IMR-90 (cell line): Measurements from ENCODE around the gene METTL14. TPM values are rescaled to one million over a fixed set of nuclear protein-coding genes. Genes with fewer than 3 reads are reported as not detected.

Source experiments
- ATAC-seq: fragments of 200-7000 bp; cut with Tn5 transposase; 2 replicates; pipeline ENCODE4 v1.9.1; 2020; ENCODE audit warnings: low read depth, mild to moderate bottlenecking, moderate library complexity
- BruUV-seq: library from RNA; stranded (reverse); fragments of 400-500 nt; replicated peaks from 2 replicates; lab custom pipeline; 2021; lab: Mats Ljungman, UMichigan
- CTCF ChIA-PET: fragments of 300-600 bp; formaldehyde crosslinking; extraction: SDS; loops from one replicate; lab custom pipeline; 2021; ENCODE audit warnings: antibody characterized with exemption; lab: Yijun Ruan, JAX
- POLR2A ChIA-PET: fragments of 300-600 bp; sonication (Branson Sonifier 250); formaldehyde crosslinking; loops from one replicate; lab custom pipeline; 2022; ENCODE audit warnings: antibody characterized with exemption; ENCODE audit not compliant: unreplicated experiment; lab: Charles Lee
- DNase-seq: peaks from one replicate; pipeline ENCODE4 v3.0.0; 2013
- H2AFZ ChIP-seq: replicated peaks from 2 replicates; pipeline ENCODE3; 2013; ENCODE audit warnings: low read length, mild to moderate bottlenecking; ENCODE audit not compliant: poor library complexity
- H2AK5ac ChIP-seq: 2 replicates; pipeline ENCODE4 v1.6.1; 2013; ENCODE audit warnings: low read depth, low read length, inconsistent platforms
- H2AK9ac ChIP-seq: replicated peaks from 2 replicates; pipeline ENCODE3; 2013; ENCODE audit warnings: mild to moderate bottlenecking, low read depth, low read length, moderate library complexity; ENCODE audit not compliant: poor library complexity
- H2BK120ac ChIP-seq: 2 replicates; pipeline ENCODE4 v1.6.1; 2013; ENCODE audit warnings: low read depth, low read length, inconsistent platforms
- H2BK15ac ChIP-seq: 3 replicates; pipeline ENCODE4 v1.6.1; 2013; ENCODE audit warnings: low read depth, low read length, inconsistent platforms
- H2BK20ac ChIP-seq: 2 replicates; pipeline ENCODE4 v1.6.1; 2013; ENCODE audit warnings: low read depth, mild to moderate bottlenecking, inconsistent platforms, low read length, moderate library complexity
- H2BK5ac ChIP-seq: 2 replicates; pipeline ENCODE4 v1.6.1; 2013; ENCODE audit warnings: mild to moderate bottlenecking, low read depth, low read length, inconsistent platforms; ENCODE audit not compliant: poor library complexity, severe bottlenecking
- H3K14ac ChIP-seq: replicated peaks from 2 replicates; pipeline ENCODE4 v1.6.1; 2013; ENCODE audit warnings: low read depth, low read length, inconsistent platforms
- H3K18ac ChIP-seq: 2 replicates; pipeline ENCODE4 v1.6.1; 2013; ENCODE audit warnings: low read depth, low read length, control low read depth
- H3K23ac ChIP-seq: 2 replicates; pipeline ENCODE4 v1.6.1; 2013; ENCODE audit warnings: low read depth, low read length, inconsistent platforms
- H3K27ac ChIP-seq: 2 replicates; pipeline ENCODE4 v1.5.1; 2013; ENCODE audit warnings: mild to moderate bottlenecking, control low read depth, low read length; ENCODE audit not compliant: insufficient read depth
- H3K27me3 ChIP-seq: 2 replicates; pipeline ENCODE4 v1.6.1; 2013; ENCODE audit warnings: low read length; ENCODE audit not compliant: control insufficient read depth, insufficient read depth
- H3K36me3 ChIP-seq: 2 replicates; pipeline ENCODE4 v1.6.1; 2013; ENCODE audit warnings: low read length, mixed read lengths; ENCODE audit not compliant: control insufficient read depth, insufficient read depth
- H3K4ac ChIP-seq: 2 replicates; pipeline ENCODE4 v1.6.1; 2013; ENCODE audit warnings: low read depth, low read length, inconsistent platforms
- H3K4me1 ChIP-seq: 2 replicates; pipeline ENCODE4 v1.6.1; 2013; ENCODE audit warnings: low read length, mixed read lengths; ENCODE audit not compliant: control insufficient read depth, insufficient read depth
- H3K4me2 ChIP-seq: 2 replicates; pipeline ENCODE4 v1.6.1; 2013; ENCODE audit warnings: low read depth, mild to moderate bottlenecking, control low read depth, low read length, moderate library complexity
- H3K4me3 ChIP-seq: 2 replicates; pipeline ENCODE4 v1.5.1; 2013; ENCODE audit warnings: low read depth, mild to moderate bottlenecking, control low read depth, low read length, moderate library complexity; ENCODE audit not compliant: insufficient read depth
- H3K56ac ChIP-seq: 2 replicates; pipeline ENCODE4 v1.6.1; 2013; ENCODE audit warnings: low read length, inconsistent platforms; ENCODE audit not compliant: insufficient read depth; ENCODE audit errors: extremely low read depth
- H3K79me1 ChIP-seq, 2 experiments: 2 replicates each; pipeline ENCODE4 v1.6.1; 2013; ENCODE audit warnings: low read length in 2 of 2, inconsistent platforms in 1 of 2, low read depth in 1 of 2
- H3K9ac ChIP-seq: 2 replicates; pipeline ENCODE4 v1.6.1; 2013; ENCODE audit warnings: low read depth, low read length, control low read depth
- H3K9me1 ChIP-seq: 2 replicates; pipeline ENCODE4 v1.6.1; 2013; ENCODE audit warnings: low read length, inconsistent platforms; ENCODE audit not compliant: insufficient read depth
- H3K9me3 ChIP-seq: 2 replicates; pipeline ENCODE4 v1.6.1; 2013; ENCODE audit warnings: low read length; ENCODE audit not compliant: control insufficient read depth, insufficient read depth
- H4K20me1 ChIP-seq: 2 replicates; pipeline ENCODE4 v1.6.1; 2013; ENCODE audit warnings: low read length, inconsistent platforms; ENCODE audit not compliant: insufficient read depth
- H4K5ac ChIP-seq: 2 replicates; pipeline ENCODE4 v1.6.1; 2013; ENCODE audit warnings: mild to moderate bottlenecking, low read depth, low read length, control low read depth
- H4K8ac ChIP-seq, 2 experiments: 2 replicates each; pipeline ENCODE4 v1.6.1; 2013; ENCODE audit warnings: low read depth in 2 of 2, low read length in 2 of 2, control low read depth in 1 of 2, inconsistent platforms in 1 of 2
- H4K91ac ChIP-seq: 2 replicates; pipeline ENCODE4 v1.6.1; 2013; ENCODE audit warnings: low read depth, low read length, inconsistent platforms; ENCODE audit not compliant: insufficient read depth
- BHLHE40 ChIP-seq: fragments of 150-350 bp; IDR thresholded peaks from 2 replicates; pipeline ENCODE4 v1.6.1; 2016; ENCODE audit warnings: mild to moderate bottlenecking, low read depth, low read length
- CEBPB ChIP-seq: IDR thresholded peaks from 2 replicates; pipeline ENCODE4 v1.6.1; 2012; ENCODE audit warnings: low read depth, low read length, improper control_type of control experiment
- CHD1 ChIP-seq: IDR thresholded peaks from 2 replicates; pipeline ENCODE4 v1.6.1; 2012; ENCODE audit warnings: low read depth, low read length, improper control_type of control experiment
- CTCF ChIP-seq: conservative IDR thresholded peaks from 2 replicates; pipeline ENCODE4 v1.5.1; 2012; ENCODE audit warnings: mild to moderate bottlenecking, low read depth, low read length, improper control_type of control experiment
- ELK1 ChIP-seq: fragments of 150-350 bp; IDR thresholded peaks from 2 replicates; pipeline ENCODE4 v1.6.1; 2016; ENCODE audit warnings: low read depth, mild to moderate bottlenecking, low read length, moderate library complexity, borderline replicate concordance
- FOS ChIP-seq: fragments of 150-350 bp; IDR thresholded peaks from 2 replicates; pipeline ENCODE4 v1.6.1; 2016; ENCODE audit warnings: low read depth, low read length
- MAFK ChIP-seq: IDR thresholded peaks from 2 replicates; pipeline ENCODE4 v1.6.1; 2012; ENCODE audit warnings: low read depth, low read length, improper control_type of control experiment
- MAZ ChIP-seq: IDR thresholded peaks from 2 replicates; pipeline ENCODE4 v1.6.1; 2012; ENCODE audit warnings: low read depth, mild to moderate bottlenecking, low read length, improper control_type of control experiment, moderate library complexity, borderline replicate concordance
- MXI1 ChIP-seq: IDR thresholded peaks from 2 replicates; pipeline ENCODE4 v1.6.1; 2012; ENCODE audit warnings: low read depth, mild to moderate bottlenecking, low read length, moderate library complexity, borderline replicate concordance
- NFE2L2 ChIP-seq: fragments of 150-350 bp; IDR thresholded peaks from 2 replicates; pipeline ENCODE4 v1.6.1; 2016; ENCODE audit warnings: low read depth, mild to moderate bottlenecking, low read length
- POLR2A ChIP-seq: IDR thresholded peaks from 2 replicates; pipeline ENCODE4 v1.6.1; 2012; ENCODE audit warnings: mild to moderate bottlenecking, low read depth, low read length
- RAD21 ChIP-seq: IDR thresholded peaks from 2 replicates; pipeline ENCODE4 v1.6.1; 2012; ENCODE audit warnings: low read length, improper control_type of control experiment
- RCOR1 ChIP-seq: IDR thresholded peaks from 2 replicates; pipeline ENCODE4 v1.6.1; 2012; ENCODE audit warnings: mild to moderate bottlenecking, low read length, improper control_type of control experiment; ENCODE audit not compliant: insufficient replicate concordance
- RFX5 ChIP-seq: IDR thresholded peaks from 2 replicates; pipeline ENCODE4 v1.8.0; 2012; ENCODE audit warnings: low read depth, mild to moderate bottlenecking, low read length, moderate library complexity
- SMC3 ChIP-seq: fragments of 150-350 bp; IDR thresholded peaks from 2 replicates; pipeline ENCODE4 v1.6.1; 2016; ENCODE audit warnings: low read depth, mild to moderate bottlenecking, antibody characterized with exemption, low read length, moderate library complexity
- USF2 ChIP-seq: fragments of 150-350 bp; IDR thresholded peaks from 2 replicates; pipeline ENCODE4 v1.6.1; 2017; ENCODE audit warnings: mild to moderate bottlenecking, antibody characterized with exemption, low read length, low read depth
- WGBS, 2 experiments: methylation state at CpG; one replicate each; pipeline versions ENCODE4 v1.1.5 to v1.1.7; 2013; ENCODE audit warnings: missing lambda C conversion rate in 2 of 2; ENCODE audit not compliant: insufficient read length in 1 of 2; ENCODE audit errors: extremely low coverage in 2 of 2; 5-methylcytosine and 5-hydroxymethylcytosine counted together
- dilution Hi-C: fragments of 300-500 bp; cut with HindIII; formaldehyde crosslinking; loops from one replicate; pipeline ENCODE4 v1.14.3; 2018; ENCODE audit warnings: low sequenced_read_pairs; ENCODE audit not compliant: unreplicated experiment
- in situ Hi-C: fragments of 300-500 bp; cut with MboI; formaldehyde crosslinking; loops from 3 replicates; pipeline ENCODE4 v1.14.3; 2019; ENCODE audit warnings: low sequenced_read_pairs, inconsistent platforms, mixed read lengths
- intact Hi-C: fragments of 100-400 bp; cut with micrococcal nuclease; formaldehyde crosslinking; loops from 2 replicates; pipeline ENCODE4 v1.10.0; 2022
- polyA plus RNA-seq, 3 experiments: library from polyadenylated mRNA; depleted of rRNA; stranded (reverse); fragments of >200 nt; gene quantifications; 2 replicates each; pipeline ENCODE4 v1.2.3, GENCODE V29; 2012; ENCODE audit warnings: low replicate concordance in 1 of 3
- total RNA-seq: library from RNA; depleted of rRNA; stranded (reverse); fragments of >200 nt; gene quantifications from 2 replicates; pipeline ENCODE4 v1.2.3, GENCODE V29; 2012

METTL14 gene
- total and polyA plus RNA-seq, 2 of the 4 experiments (the other 2 are of a cell fraction) = 5.0 to 9.3 TPM

GRCh38 chr4:118756429-118756828 lies 71.2 kb downstream of the METTL14 start:
- Histone ChIP-seq H3K79me1 (peaks cover 30 to 62% of the 10 kb centered on the region in 2 experiments), H3K9me1 (peaks cover 21% of the 10 kb centered on the region), H3K14ac (no peak overlapping the region), H2AK9ac (no peak overlapping the region), H4K5ac (peak overlapping the region; percentile 89), H2AK5ac (no peak overlapping the region), H3K4me3 (no peak overlapping the region), H3K27ac (peak overlapping the region; percentile 80; the same call in 1 of the 2 replicates), H2BK120ac (no peak overlapping the region), H3K27me3 (no peaks in the 10 kb centered on the region), H2AFZ (no peak overlapping the region), H3K9me3 (no peaks in the 10 kb centered on the region), H3K4me1 (peaks cover 25% of the 10 kb centered on the region), H4K91ac (peak overlapping the region; percentile 59; the same call in 1 of the 2 replicates), H3K36me3 (peaks cover 22% of the 10 kb centered on the region), H4K20me1 (peaks cover 39% of the 10 kb centered on the region), H2BK5ac (peak overlapping the region; percentile 82), H3K9ac (no peak overlapping the region), H3K4ac (0 out of 2 replicates have a peak overlapping the region, but pooled peaks have one; percentile 61), H3K56ac (no peak overlapping the region), H2BK15ac (no peak overlapping the region; the same call in 2 of the 3 replicates), H3K4me2 (peak overlapping the region; percentile 46; the same call in 1 of the 2 replicates), H4K8ac (peak overlapping the region in 1 of 2 experiments; percentile 54; a peak in 1 of 4 replicates), H3K23ac (peak overlapping the region; percentile 82; the same call in 1 of the 2 replicates), H3K18ac (peak overlapping the region; percentile 69; the same call in 1 of the 2 replicates), H2BK20ac (peak overlapping the region; percentile 54; the same call in 1 of the 2 replicates)
- dilution Hi-C loops (no loop called here), in situ Hi-C loops (no loop called here), intact Hi-C loops (no loop called here)
- ATAC-seq (peak; percentile 5; the same call in 1 of the 2 replicates), DNase-seq (no peak)
- WGBS, 2 experiments = 0% methylated on average over 1 of the region's 3 CpGs; no CpG with 5 or more reads in 1 of the 2 experiments
- ChIA-PET POLR2A (no interaction called here), CTCF (no interaction called here)
- BruUV-seq = no TSS peak
- TF ChIP-seq SMC3 = no peak
- no peak for TF ChIP-seq USF2
- TF ChIP-seq MAFK = no peak
- no peak for TF ChIP-seq BHLHE40
- TF ChIP-seq RFX5 = no peak
- no peak for TF ChIP-seq RCOR1
- TF ChIP-seq CTCF = no peak
- TF ChIP-seq MAZ = no peak
- no peak for TF ChIP-seq CHD1
- TF ChIP-seq CEBPB = no peak
- TF ChIP-seq POLR2A = no peak
- TF ChIP-seq ELK1 = no peak
- TF ChIP-seq NFE2L2 = no peak
- TF ChIP-seq RAD21 = no peak
- no peak for TF ChIP-seq MXI1
- no peak for TF ChIP-seq FOS
